B cell (primary cell): ENCODE data around the gene CAMK2B.

Experiments
- CTCF ChIP-seq: fragments of 200-600 bp; IDR thresholded peaks from one replicate; pipeline ENCODE4 v1.8.0; 2022; ENCODE audit warnings: antibody characterized with exemption, mild to moderate bottlenecking
- EZH2 ChIP-seq: IDR thresholded peaks from 2 replicates; pipeline ENCODE4 v1.6.1; 2012; ENCODE audit warnings: borderline replicate concordance, low read depth, mild to moderate bottlenecking, moderate library complexity, low read length; ENCODE audit not compliant: insufficient read depth, poor library complexity, severe bottlenecking

- TF ChIP-seq CTCF (no peak), EZH2 (no peak)
These were observed 151.3 kb downstream of the CAMK2B start for GRCh38 chr7:44173911-44174693.
